ENCODE data around the gene INPP1. TPM values are rescaled to one million over a fixed set of nuclear protein-coding genes. Genes with fewer than 3 reads are reported as not detected.

The INPP1 gene
- total RNA-seq, 1 experiment from 2014 or later: 4.0 TPM

- H3K9ac ChIP-seq (ENCODE audit: low read length): no peak overlapping the region
- no peaks in the 10 kb centered on the region for H4K20me1 ChIP-seq (ENCODE audit: low read length)
- no peaks in the 10 kb centered on the region for H3K4me1 ChIP-seq (ENCODE audit: insufficient read depth, low read length)
- no peak overlapping the region for H2AFZ ChIP-seq (ENCODE audit: low read length)
- H3F3A ChIP-seq (ENCODE audit: low read length, unreplicated experiment): no peaks in the 10 kb centered on the region
- intact Hi-C loops (cut with micrococcal nuclease): no loop called here
- H3K9me3 ChIP-seq (ENCODE audit: low read length): no peaks in the 10 kb centered on the region
- no peaks in the 10 kb centered on the region for H3K9me2 ChIP-seq (replicated peaks; ENCODE audit: low read length)
- DNase-seq: no peak
- BruUV-seq (replicated peaks): no TSS peak
- H3K27ac ChIP-seq (ENCODE audit: low read length): no peak overlapping the region
- TF ChIP-seq CTCF (conservative IDR thresholded peaks at IDR 0.05; ENCODE audit: low read depth, low read length) (no peak), EZH2 (IDR thresholded peaks at IDR 0.05; ENCODE audit: low read length, unreplicated experiment) (no peak), EZH2phosphoT487 (IDR thresholded peaks at IDR 0.05; ENCODE audit: borderline replicate concordance, low read length) (no peak)
- H3K4me2 ChIP-seq (ENCODE audit: low read length): no peak overlapping the region
- H3K79me2 ChIP-seq (ENCODE audit: low read length): no peaks in the 10 kb centered on the region
- no peaks in the 10 kb centered on the region for H3K36me3 ChIP-seq (ENCODE audit: low read depth, low read length)
- peaks cover 17% of the 10 kb centered on the region for H3K27me3 ChIP-seq (ENCODE audit: low read length)
- no peak for ATAC-seq
- H3K4me3 ChIP-seq (ENCODE audit: low read length): no peak overlapping the region
- ChIA-PET POLR2A (ENCODE audit: unreplicated experiment) (no interaction called here), CTCF (no interaction called here)
Observed at GRCh38 chr2:190396271-190396670, 52.9 kb downstream of the INPP1 start.

- Histone ChIP-seq H3K9me3 (ENCODE audit: low read length) (no peaks in the 10 kb centered on the region), H3K27me3 (ENCODE audit: low read length) (no peaks in the 10 kb centered on the region), H3K9me2 (replicated peaks; ENCODE audit: low read length) (no peaks in the 10 kb centered on the region), H3K79me2 (ENCODE audit: low read length) (no peaks in the 10 kb centered on the region), H3K9ac (ENCODE audit: low read length) (no peak overlapping the region), H3K27ac (ENCODE audit: low read length) (no peak overlapping the region), H3F3A (ENCODE audit: low read length, unreplicated experiment) (no peaks in the 10 kb centered on the region), H3K36me3 (ENCODE audit: low read depth, low read length) (no peaks in the 10 kb centered on the region), H3K4me1 (ENCODE audit: insufficient read depth, low read length) (peaks cover 7% of the 10 kb centered on the region; the same call in 1 of the 2 replicates), H3K4me3 (ENCODE audit: low read length) (no peak overlapping the region), H3K4me2 (ENCODE audit: low read length) (no peak overlapping the region), H2AFZ (ENCODE audit: low read length) (no peak overlapping the region), H4K20me1 (ENCODE audit: low read length) (no peaks in the 10 kb centered on the region)
- TF ChIP-seq EZH2 (IDR thresholded peaks at IDR 0.05; ENCODE audit: low read length, unreplicated experiment): no peak
- POLR2A ChIA-PET (ENCODE audit: unreplicated experiment): no interaction called here
- no TSS peak for BruUV-seq (replicated peaks)
- DNase-seq (no peak), ATAC-seq (no peak)
- intact Hi-C loops (cut with micrococcal nuclease): no loop called here
- CTCF ChIA-PET: no interaction called here
Observed at GRCh38 chr2:190402986-190403603, 59.7 kb downstream of the INPP1 start.

GRCh38 chr2:190404487-190404886, 61.1 kb downstream of the INPP1 start:
- Histone ChIP-seq H3K79me2 (ENCODE audit: low read length) (no peaks in the 10 kb centered on the region), H4K20me1 (ENCODE audit: low read length) (no peaks in the 10 kb centered on the region), H3K4me2 (ENCODE audit: low read length) (no peak overlapping the region), H3K27me3 (ENCODE audit: low read length) (no peaks in the 10 kb centered on the region), H3K9me2 (replicated peaks; ENCODE audit: low read length) (no peaks in the 10 kb centered on the region), H2AFZ (ENCODE audit: low read length) (no peak overlapping the region), H3F3A (ENCODE audit: low read length, unreplicated experiment) (no peaks in the 10 kb centered on the region), H3K4me1 (ENCODE audit: insufficient read depth, low read length) (peaks cover 15% of the 10 kb centered on the region), H3K4me3 (ENCODE audit: low read length) (no peak overlapping the region), H3K36me3 (ENCODE audit: low read depth, low read length) (no peaks in the 10 kb centered on the region), H3K27ac (ENCODE audit: low read length) (no peak overlapping the region), H3K9me3 (ENCODE audit: low read length) (no peaks in the 10 kb centered on the region), H3K9ac (ENCODE audit: low read length) (no peak overlapping the region)
- ATAC-seq (no peak), DNase-seq (no peak)
- intact Hi-C loops (cut with micrococcal nuclease): no loop called here
- BruUV-seq (replicated peaks): no TSS peak
- POLR2A ChIA-PET (ENCODE audit: unreplicated experiment): no interaction called here
- TF ChIP-seq EZH2phosphoT487 (IDR thresholded peaks at IDR 0.05; ENCODE audit: borderline replicate concordance, low read length) (no peak), CTCF (conservative IDR thresholded peaks at IDR 0.05; ENCODE audit: low read depth, low read length) (no peak)
- CTCF ChIA-PET: no interaction called here

Data from PC-3 (cell line).